HG03558 (cell line): ENCODE results near the gene GNG8.

Source experiments
- ATAC-seq: cut with Tn5 transposase; IDR thresholded peaks from one replicate; pipeline ENCODE4 v1.9.1; 2021; ENCODE audit warnings: moderate number of reproducible peaks; ENCODE audit not compliant: unreplicated experiment; ENCODE audit errors: extremely low read depth

GNG8 gene

DNA sequence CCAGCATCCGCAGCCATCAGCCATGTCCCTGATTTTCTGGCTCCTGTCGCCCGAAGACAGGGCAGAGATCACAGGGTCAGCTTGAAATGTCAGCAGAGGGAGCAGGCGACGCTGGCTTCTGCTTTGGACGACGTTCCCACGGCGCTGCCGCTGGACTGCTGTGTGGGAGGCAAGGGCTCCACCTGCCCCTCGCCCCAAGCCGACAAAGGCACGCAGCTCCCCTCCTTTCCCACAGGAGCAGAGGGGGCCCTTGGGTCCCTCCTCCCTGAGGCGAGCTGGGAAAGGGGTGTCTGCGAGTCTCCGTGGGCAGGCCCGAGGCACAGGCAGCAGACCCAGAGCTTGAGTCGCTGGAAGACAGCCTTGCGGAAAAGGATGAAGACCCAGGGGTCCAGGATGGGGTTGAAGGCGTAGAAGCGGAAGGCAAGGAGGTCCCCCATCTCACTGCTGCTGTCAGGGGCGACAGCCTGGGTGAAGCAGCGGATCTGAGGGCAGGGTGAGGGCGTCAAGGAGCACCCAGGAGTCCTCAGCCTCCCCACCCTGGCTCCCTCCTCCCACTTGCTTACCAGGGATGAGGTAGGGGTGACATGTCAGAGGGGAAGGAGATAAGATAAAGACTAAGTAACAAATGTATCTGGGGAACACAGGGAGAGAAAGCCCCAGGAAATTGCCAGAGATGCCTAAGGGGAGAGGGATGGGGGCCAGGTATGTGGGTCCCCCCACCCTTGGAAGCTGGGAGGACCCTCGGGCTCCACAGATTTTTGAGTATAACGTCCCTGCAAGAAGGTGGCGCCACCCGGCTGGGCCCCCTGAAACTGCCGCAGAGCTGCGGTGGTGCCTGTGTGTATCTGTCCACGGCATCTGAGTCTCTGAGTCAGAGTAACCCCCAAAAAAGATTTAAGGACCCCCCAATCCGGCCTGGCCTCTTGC is 14.5 kb downstream of the GNG8 start:
- ATAC-seq, result no peak

DNA sequence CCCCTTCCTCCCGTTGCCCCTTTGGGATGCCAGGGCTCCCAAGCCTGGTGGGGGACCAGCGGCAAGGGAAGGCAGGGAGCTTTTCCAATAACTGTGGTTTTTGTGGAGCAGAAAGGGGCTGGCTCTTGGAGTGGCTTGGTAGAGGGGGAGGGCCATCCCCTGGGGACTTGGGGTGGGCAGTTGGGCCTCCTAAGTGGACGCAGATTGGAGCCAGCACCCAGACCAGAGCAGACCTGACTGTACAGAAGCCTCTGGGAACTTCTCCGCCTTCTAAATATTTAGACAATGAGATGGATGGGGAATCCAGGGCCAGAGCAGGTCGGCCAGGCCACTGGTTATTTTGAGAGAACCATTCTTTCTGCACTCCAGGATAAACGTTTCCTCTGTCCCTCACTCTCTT is 15.3 kb downstream of the GNG8 start:
- no peak for ATAC-seq

DNA sequence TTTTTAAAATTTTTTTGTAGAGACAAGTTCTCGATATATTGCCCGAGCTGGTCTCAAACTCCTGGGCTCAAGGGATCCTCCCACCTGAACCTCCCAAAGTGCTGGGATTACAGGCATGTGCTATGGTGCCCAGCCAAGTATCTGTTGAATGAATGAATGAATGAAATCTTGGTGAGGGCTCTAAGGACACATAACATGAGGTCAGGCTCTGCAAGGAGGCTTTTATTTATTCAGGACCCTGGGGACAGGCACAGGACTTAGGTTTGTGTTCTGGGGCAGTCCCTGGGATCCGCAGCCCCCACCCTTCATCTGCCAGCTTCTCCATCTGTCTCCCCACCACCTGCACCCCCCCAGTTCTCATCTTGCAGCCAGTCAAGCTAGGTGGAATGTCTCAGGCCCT is 15.7 kb downstream of the GNG8 start:
- ATAC-seq, result no peak

DNA sequence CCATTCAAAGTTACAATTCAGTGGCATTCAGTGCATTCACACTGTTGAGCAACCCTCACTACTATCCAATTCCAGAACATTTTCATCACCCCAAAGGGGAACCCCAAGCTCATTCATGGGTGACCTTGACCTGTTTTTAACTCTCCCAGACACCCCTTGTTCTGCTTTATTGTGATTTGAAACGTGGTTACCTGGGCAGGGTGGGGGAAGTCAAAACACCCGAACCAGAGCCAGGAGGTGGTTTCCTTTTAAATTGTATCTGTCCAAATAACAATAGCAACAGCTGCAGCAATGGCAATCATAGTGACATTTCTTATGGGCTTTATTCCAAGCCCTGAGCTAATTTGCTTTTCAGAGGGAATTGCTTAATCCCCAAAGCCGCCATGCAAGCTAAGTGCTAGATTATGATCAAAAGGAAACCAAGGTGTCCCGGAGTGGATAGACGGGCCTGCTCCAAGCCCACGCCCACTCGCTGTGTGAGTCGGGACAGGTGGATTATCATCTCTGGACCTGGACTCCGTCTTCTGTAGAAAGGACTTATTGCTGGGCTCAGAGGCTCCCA is 17.3 kb downstream of the GNG8 start:
- no peak for ATAC-seq

DNA sequence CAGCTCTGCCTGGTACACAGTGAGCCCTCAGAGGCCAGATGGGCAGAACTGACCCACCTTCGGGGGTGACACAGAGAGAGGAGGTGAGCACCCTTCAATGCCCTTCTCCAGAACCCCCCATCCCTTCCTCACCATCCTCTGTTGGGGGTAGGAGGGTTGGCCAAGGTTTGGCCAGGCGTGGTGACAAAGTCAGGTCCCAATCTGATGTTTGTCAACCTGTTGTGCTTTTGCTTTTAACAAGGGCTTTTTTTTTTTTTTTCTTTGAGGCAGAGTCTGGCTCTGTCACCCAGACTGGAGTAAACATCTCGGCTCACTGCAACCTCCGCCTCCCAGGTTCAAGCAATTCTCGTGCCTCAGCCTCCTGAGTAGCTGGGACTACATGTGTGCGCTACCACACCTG is 18.4 kb downstream of the GNG8 start:
- no peak for ATAC-seq

DNA sequence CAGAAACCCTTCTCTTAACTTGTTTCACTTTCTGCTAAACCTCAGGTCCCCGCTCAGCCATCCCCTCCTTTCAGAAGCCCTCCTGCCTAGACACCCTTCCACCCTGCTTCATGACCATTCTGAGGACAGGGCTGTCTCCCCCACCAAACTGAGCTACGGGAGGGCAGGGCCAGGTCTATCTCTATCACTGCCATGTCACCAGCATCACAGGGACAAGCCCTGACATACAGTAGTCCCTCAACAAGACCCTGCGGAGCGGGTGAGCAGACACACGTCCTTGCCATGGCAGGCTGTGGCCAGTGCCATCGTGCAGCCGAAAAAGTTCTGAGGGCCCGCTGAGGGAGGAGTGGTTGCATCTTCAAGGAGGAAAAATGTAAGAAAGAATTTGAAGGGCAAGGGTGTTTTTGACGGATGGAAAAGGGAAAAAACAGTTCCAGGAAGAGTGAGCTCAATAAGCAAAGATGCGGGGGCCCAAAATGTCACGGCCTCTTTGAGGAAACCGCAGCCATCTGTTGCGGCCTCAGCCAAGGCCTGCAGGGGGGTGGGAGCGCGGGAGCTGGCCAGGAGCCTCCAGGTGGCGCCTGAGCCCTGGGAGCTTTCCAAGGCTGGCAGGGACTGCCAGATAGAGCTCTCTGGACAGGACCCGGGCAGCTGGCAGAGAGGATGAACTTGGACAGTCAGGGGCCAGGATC is 19.2 kb downstream of the GNG8 start:
- no peak for ATAC-seq

DNA sequence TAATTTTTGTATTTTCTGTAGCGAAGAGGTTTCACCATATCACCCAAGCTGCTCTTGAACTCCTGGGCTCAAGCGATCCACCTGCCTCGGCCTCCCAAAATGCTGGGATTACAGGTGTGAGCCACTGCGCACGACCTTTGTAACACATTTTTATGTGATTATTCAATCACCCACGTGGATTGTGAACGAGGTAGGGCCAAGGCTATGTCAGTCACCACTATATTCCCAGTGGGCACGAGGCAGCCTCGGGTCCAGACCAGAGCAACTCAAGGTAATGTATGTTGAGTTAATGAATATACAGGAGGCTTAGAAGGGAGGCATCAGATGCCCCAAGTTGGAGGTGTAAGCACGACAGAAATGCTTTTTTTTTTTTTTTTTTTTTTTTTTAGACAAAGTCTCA is 20.0 kb downstream of the GNG8 start:
- ATAC-seq, result no peak

DNA sequence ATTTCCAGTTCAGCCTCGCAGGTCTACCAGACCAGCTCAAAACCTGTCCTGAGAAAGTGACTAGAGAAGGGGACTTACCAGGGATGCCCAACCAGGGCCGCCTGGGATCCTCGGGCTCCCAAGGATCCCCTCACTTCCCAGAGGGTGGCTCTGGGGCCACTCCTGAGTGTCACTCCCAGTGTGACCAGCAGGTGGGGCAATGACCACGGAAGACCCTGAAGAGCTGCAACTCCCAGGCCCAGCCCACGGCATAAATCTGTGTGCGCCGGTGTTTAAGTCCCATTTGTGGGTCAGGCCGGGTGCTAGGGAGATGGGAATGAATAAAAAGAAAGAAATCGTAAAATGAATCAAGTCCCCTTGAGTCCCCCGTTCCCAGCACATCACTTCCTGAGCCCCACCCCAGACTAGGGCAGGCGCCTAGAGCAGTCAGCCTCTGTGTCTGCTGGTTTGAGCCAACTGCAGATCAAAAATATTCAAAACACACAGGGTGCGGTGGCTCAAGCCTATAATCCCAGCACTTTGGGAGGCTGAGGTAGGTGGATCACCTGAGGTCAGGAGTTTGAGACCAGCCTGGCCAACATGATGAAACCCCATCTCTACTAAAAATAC is 21.8 kb downstream of the GNG8 start:
- no peak for ATAC-seq

DNA sequence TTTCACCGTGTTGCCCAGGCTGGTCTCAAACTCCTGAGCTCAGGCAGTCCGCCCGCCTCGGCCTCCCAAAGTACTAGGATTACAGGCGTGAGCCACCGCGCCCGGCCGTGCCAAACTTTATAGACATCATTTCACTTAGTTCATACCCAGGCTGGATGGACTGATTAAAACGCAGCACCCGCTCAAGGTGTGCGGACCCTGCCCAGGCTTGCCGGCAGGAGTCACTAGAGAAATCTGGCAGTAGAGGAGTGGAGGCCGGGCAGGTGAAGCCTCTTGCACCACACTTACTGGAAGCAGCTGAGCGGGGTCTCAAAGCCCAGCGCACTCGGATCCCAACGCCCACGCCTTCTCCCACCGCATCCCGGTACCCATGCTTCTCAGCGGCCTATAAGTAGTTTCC is 22.5 kb downstream of the GNG8 start:
- ATAC-seq, result no peak

DNA sequence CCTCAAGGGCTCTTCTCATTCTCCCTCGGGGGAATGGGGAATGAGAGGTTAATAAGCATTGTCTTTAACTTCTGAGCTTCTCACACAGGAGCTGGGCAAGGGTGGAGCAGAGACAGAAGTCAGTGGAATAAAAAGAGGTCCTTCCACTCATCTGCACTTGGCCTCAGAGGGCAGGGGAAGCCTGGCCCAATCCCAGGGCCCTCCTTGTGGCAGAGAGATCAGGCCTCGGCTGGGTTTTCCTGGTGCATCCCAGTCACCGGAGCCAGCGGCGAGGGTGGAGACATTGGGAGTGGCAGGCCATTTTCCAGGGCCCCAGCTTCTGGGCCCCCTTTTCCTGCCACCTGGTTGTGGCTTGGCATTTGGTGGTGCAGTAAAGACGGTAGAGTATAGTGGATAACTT is 24.2 kb downstream of the GNG8 start:
- no peak for ATAC-seq

DNA sequence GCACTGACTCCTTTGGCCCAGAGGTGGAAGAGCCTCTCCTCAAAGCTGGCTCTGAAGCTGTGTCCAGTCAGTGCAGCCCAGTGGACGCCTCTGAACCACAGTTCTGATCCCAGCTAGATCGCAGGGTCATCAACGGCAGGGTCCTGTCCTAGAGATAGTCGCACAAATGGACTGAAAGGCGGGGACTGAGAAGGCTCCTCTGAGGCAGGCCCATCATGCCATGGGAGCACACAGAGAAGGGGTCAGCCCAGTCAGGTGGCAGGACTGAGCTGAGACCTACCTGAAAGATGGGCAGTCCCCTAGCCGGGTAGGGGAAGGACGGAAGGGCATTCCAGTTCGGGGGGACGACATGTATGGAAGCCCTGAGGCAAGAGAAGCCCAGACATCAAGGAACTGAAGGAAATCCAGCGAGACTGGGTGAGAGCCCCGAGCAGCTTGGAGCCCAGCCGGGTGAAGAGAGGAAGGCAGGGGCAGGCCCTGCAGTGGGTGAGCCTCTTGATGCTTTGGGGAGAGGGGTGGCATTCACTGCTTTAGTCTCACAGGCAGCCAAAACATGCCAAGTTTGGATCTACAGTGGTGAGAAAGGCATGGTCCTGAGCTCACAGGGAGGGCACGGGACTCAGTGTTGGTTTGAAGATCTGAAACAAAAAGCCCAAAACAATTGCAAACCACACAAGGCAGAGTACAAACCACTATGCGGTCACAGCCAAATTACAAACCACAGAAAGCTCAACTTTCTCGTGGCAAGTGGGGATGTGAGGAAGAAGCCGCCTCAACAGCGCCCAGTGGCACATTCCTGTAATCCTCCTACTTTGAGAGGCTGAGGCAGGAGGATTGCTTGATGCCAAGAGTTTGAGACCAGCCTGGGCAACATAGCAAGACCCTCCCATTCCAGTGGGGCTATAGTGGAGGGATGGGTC is 24.9 kb downstream of the GNG8 start:
- ATAC-seq, result no peak

DNA sequence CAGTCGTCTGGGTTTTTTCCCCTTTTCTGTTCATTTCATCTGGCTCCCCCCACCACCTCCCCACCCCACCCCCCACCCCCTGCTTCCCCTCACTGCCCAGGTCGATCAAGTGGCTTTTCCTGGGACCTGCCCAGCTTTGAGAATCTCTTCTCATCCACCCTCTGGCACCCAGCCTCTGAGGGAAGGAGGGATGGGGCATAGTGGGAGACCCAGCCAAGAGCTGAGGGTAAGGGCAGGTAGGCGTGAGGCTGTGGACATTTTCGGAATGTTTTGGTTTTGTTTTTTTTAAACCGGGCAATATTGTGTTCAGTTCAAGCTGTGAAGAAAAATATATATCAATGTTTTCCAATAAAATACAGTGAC is 25.6 kb downstream of the GNG8 start:
- no peak for ATAC-seq

DNA sequence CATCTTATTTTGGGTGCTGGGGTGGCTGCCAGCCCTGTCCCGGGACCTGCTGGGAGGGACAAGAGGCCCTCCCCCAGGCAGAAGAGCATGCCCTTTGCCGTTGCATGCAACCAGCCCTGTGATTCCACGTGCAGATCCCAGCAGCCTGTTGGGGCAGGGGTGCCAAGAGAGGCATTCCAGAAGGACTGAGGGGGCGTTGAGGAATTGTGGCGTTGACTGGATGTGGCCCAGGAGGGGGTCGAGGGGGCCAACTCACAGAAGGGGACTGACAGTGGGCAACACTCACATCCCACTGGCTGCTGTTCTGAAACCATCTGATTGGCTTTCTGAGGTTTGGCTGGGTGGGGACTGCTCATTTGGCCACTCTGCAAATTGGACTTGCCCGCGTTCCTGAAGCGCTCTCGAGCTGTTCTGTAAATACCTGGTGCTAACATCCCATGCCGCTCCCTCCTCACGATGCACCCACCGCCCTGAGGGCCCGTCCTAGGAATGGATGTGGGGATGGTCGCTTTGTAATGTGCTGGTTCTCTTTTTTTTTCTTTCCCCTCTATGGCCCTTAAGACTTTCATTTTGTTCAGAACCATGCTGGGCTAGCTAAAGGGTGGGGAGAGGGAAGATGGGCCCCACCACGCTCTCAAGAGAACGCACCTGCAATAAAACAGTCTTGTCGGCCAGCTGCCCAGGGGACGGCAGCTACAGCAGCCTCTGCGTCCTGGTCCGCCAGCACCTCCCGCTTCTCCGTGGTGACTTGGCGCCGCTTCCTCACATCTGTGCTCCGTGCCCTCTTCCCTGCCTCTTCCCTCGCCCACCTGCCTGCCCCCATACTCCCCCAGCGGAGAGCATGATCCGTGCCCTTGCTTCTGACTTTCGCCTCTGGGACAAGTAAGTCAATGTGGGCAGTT is 26.2 kb downstream of the GNG8 start:
- ATAC-seq, result no peak

DNA sequence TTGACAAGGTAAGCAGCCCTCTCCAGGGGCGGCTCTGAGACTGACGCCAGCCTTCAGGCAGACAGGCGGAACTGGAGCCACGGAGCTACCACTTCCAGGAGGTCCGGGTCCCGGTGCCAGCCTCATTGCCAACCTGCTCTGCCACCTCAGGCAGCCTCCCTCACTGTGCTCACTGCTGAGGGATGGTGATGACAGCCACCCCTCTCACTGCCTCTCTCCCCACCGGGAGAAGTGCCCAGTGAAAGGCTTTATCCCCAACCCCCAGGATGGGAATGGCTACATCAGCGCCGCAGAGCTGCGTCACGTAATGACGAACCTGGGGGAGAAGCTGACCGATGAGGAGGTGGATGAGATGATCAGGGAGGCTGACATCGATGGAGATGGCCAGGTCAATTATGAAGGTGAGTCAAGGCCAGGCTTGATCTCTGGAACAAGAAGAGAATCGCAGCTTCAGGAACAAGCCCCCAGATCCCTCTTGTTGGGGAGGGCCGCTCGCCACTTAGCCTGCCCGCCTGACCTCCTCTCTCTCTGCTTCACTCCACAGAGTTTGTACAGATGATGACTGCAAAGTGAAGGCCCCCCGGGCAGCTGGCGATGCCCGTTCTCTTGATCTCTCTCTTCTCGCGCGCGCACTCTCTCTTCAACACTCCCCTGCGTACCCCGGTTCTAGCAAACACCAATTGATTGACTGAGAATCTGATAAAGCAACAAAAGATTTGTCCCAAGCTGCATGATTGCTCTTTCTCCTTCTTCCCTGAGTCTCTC is 27.2 kb downstream of the GNG8 start:
- no peak for ATAC-seq

DNA sequence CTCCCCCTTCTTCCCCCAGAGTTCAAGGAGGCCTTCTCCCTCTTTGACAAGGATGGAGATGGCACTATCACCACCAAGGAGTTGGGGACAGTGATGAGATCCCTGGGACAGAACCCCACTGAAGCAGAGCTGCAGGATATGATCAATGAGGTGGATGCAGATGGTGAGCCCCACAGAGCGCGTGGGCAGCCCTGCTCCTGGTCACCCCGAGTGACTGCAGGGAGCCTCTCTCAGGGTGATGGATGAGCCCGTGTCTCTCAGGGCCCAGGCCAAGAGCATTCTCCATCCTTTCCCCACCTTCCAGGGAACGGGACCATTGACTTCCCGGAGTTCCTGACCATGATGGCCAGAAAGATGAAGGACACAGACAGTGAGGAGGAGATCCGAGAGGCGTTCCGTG is 27.8 kb downstream of the GNG8 start:
- ATAC-seq, result no peak

DNA sequence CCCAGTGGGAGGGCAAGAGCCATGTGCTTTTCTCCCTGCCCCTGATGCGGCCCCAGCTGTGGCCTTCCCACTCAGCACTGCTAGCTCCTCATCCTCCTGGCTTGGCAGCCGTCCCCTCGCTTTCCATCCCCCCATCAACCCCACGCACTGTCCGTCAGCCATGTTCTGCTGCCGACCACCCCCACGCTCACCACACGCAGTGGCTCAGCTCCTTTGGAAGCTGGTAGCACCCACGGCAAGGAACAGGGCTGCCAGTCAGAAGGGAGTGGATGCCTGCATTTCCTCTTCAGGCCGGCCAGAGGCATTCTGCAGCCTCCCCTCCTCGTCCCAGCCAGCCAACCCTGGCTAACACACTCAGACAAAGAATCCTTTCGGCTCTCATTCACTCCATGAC is 28.6 kb downstream of the GNG8 start:
- ATAC-seq, result no peak

DNA sequence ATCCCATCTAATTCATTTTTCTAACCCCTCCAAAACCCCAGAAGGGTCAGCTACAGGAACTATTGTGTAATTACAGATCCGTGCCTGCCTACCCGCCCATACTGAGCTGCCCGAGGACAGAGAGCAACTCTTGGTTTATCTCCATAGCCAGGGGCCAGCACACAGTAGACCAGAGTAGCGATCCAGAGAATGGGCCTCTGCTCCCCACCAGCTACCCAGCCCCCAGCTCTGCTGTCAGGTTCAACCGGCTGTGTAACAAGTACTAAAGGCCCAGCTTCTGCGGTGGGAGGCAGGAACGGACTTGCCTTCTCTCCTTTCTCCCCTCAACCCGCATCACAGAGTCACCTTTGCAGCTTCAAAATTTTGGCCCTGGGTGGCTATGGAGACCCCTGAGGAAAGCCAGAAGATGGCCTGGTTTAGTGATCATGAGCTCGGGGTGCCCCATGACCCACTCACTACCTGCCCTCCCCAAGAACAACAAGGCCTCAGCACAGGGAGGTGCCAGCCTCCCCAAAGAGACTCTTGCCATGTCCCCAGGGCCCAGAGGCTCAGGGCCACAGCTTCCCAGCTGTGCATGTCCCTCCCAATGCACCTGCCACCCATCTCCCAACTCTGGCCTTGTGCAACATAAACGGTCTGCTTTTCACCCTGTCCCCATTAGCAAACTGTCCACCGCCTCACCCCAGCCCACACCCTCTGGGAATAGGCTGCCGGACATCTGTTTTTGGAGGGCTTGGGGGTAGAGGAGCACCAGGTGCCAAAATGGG is 29.1 kb downstream of the GNG8 start:
- no peak for ATAC-seq

DNA sequence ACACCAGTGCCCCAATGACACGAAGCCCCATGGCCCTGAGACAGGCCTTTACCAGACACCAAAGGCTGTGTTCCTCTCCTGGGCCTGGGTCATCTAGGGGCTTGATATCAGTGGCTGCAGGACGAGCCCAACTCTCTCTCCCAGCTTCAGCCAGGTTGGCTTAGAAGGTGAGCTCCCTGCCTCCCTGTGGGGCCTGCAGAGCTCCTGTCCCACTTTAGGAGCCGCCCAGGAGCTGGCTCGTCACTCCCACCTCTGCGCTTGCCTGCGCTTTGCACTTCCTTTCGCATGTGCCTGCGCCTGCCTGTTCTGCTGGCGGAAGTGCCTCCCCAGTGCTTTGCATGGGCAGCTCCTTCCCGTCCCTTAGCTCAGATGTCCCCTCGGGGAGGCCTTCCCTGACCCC is 30.0 kb downstream of the GNG8 start:
- no peak for ATAC-seq
